Liver (tissue), 9 donors: ENCODE results near the gene SLC1A5. TPM values are rescaled to one million over a fixed set of nuclear protein-coding genes. Genes with fewer than 3 reads are reported as not detected.
"Not testable (repeated sequence)": the region's sequence is repeated elsewhere in the genome, so short reads cannot be mapped to it uniquely, and the experiment has no call there.

Experiments used
- DNase-seq: peaks from one replicate; pipeline ENCODE4 v3.0.0-alpha.2; 2017; ENCODE audit warnings: low spot score
- H3K27ac ChIP-seq, 2 donors: one replicate each; pipeline ENCODE4 v1.7.0; 2013; ENCODE audit warnings: inconsistent platforms in 2 of 2, low read length in 2 of 2, control low read depth in 1 of 2, low read depth in 1 of 2, mild to moderate bottlenecking in 1 of 2
- H3K27me3 ChIP-seq, 4 donors: one replicate each; pipeline versions ENCODE4 v1.6.1 to v1.7.0; 2013; ENCODE audit warnings: low read length in 3 of 4, inconsistent platforms in 1 of 4, mild to moderate bottlenecking in 1 of 4, moderate library complexity in 1 of 4; ENCODE audit not compliant: control insufficient read depth in 4 of 4, insufficient read depth in 4 of 4
- H3K36me3 ChIP-seq, 4 donors: one replicate each; pipeline versions ENCODE4 v1.6.1 to v1.7.0; 2013; ENCODE audit warnings: low read length in 3 of 4, mild to moderate bottlenecking in 3 of 4, low read depth in 1 of 4, moderate library complexity in 1 of 4; ENCODE audit not compliant: control insufficient read depth in 4 of 4, insufficient read depth in 3 of 4
- H3K4me1 ChIP-seq, 4 donors: one replicate each; pipeline versions ENCODE4 v1.6.1 to v1.7.0; 2013; ENCODE audit warnings: low read length in 3 of 4, mild to moderate bottlenecking in 3 of 4, moderate library complexity in 1 of 4; ENCODE audit not compliant: control insufficient read depth in 4 of 4, insufficient read depth in 4 of 4
- H3K4me3 ChIP-seq, 3 donors: one replicate each; pipeline versions ENCODE4 v1.6.1 to v1.7.0; 2013; ENCODE audit warnings: low read length in 3 of 3, control low read depth in 1 of 3, low read depth in 1 of 3, mild to moderate bottlenecking in 1 of 3
- H3K9ac ChIP-seq, 2 donors: one replicate each; pipeline ENCODE4 v1.7.0; 2013; ENCODE audit warnings: low read length in 2 of 2, mild to moderate bottlenecking in 2 of 2, moderate library complexity in 2 of 2, control low read depth in 1 of 2, low read depth in 1 of 2
- H3K9me3 ChIP-seq, 4 donors: one replicate each; pipeline versions ENCODE4 v1.6.1 to v1.7.0; 2013; ENCODE audit warnings: low read length in 3 of 4; ENCODE audit not compliant: control insufficient read depth in 4 of 4
- CTCF ChIP-seq: fragments of 150-350 bp; IDR thresholded peaks from 2 replicates; pipeline ENCODE4 v1.5.1; 2017; ENCODE audit warnings: improper control_type of control experiment, low read depth, low read length; ENCODE audit not compliant: missing input control
- EGR1 ChIP-seq, 2 donors: IDR thresholded peaks; 2 replicates each; pipeline ENCODE4 v1.6.1; 2016 to 2018; ENCODE audit warnings: antibody characterized with exemption in 2 of 2, low read depth in 2 of 2
- HNF4A ChIP-seq, 2 donors: conservative IDR thresholded peaks; 2 replicates each; pipeline ENCODE4 v1.6.1; 2016; ENCODE audit warnings: antibody characterized with exemption in 2 of 2, mild to moderate bottlenecking in 2 of 2
- HNF4G ChIP-seq: IDR thresholded peaks from 2 replicates; pipeline ENCODE4 v1.6.1; 2016; ENCODE audit warnings: antibody characterized with exemption
- SP1 ChIP-seq: IDR thresholded peaks from 2 replicates; pipeline ENCODE4 v1.6.1; 2018; ENCODE audit warnings: antibody characterized with exemption, mild to moderate bottlenecking
- YY1 ChIP-seq: IDR thresholded peaks from 2 replicates; pipeline ENCODE4 v1.6.1; 2016; ENCODE audit warnings: antibody characterized with exemption, mild to moderate bottlenecking
- ZBTB33 ChIP-seq: IDR thresholded peaks from 2 replicates; pipeline ENCODE4 v1.6.1; 2016; ENCODE audit warnings: antibody characterized with exemption
- WGBS: extraction: QIAGEN DNeasy Blood & Tissue Kit; methylation state at CpG from one replicate; pipeline ENCODE4 v1.1.7; 2013; 5-methylcytosine and 5-hydroxymethylcytosine counted together
- polyA plus RNA-seq, 2 donors: library from polyadenylated mRNA; stranded (reverse) in 1 of 2; unstranded in 1 of 2; fragments of 200-250 nt in 1 of 2; fragments of >200 nt in 1 of 2; fragmentation: Nextera tagmentation in 1 of 2; extraction: Ambion mirVana in 1 of 2; gene quantifications; one replicate each; pipeline versions ENCODE4 v1.2.1 to v1.2.3, GENCODE V29; 2013 to 2015
- total RNA-seq, 2 donors: library from RNA; depleted of rRNA; stranded (reverse); fragments of >200 nt; gene quantifications; one replicate each; pipeline ENCODE4 v1.2.3, GENCODE V29; 2014
- donor health status: healthy.
- donor health status: healthy.
- donor health status: healthy.
- donor health status: healthy.
- donor health status: healthy.

The SLC1A5 gene
- total and polyA plus RNA-seq, 4 donors, result 1.5 to 90.8 (median 6.1) TPM

- WGBS, result 91% methylated on average over 7 of the region's 7 CpGs
- DNase-seq, result no peak
- H3K27me3 ChIP-seq, result no peaks in the 10 kb centered on the region
- H3K9me3 ChIP-seq, result no peaks in the 10 kb centered on the region
- H3K9ac ChIP-seq, result no peak overlapping the region
- no peaks in the 10 kb centered on the region for H3K36me3 ChIP-seq
- H3K4me1 ChIP-seq, result peaks cover 0 to 6% (median 5%) of the 10 kb centered on the region in 4 donors
- TF ChIP-seq YY1, result no peak
- H3K27ac ChIP-seq, result no peak overlapping the region
- H3K4me3 ChIP-seq, result no peak overlapping the region
Observed at GRCh38 chr19:46806656-46807055, 18.3 kb upstream of the SLC1A5 start.

GRCh38 chr19:46804432-46804831, 16.0 kb upstream of the SLC1A5 start:
- 95% methylated on average over 4 of the region's 4 CpGs for WGBS
- not testable (repeated sequence) for H3K9ac ChIP-seq, H3K27ac ChIP-seq, H3K36me3 ChIP-seq, H3K27me3 ChIP-seq, H3K4me3 ChIP-seq, H3K9me3 ChIP-seq, H3K4me1 ChIP-seq, DNase-seq

GRCh38 chr19:46803555-46803954, 15.2 kb upstream of the SLC1A5 start:
- Histone ChIP-seq H3K4me1 (peaks cover 0 to 6% (median 5%) of the 10 kb centered on the region in 4 donors), H3K9me3 (no peaks in the 10 kb centered on the region), H3K27me3 (no peaks in the 10 kb centered on the region), H3K4me3 (no peak overlapping the region), H3K9ac (no peak overlapping the region), H3K36me3 (no peaks in the 10 kb centered on the region), H3K27ac (no peak overlapping the region)
- 58% methylated on average over 2 of the region's 2 CpGs for WGBS
- no peak for DNase-seq
- TF ChIP-seq CTCF (no peak), SP1 (peak; percentile 58), ZBTB33 (no peak), HNF4G (no peak), HNF4A (conservative IDR thresholded peaks at IDR 0.05) (peak; percentile 44 to 58)

- no peak for DNase-seq
- Histone ChIP-seq H3K4me1 (peaks cover 0 to 6% (median 5%) of the 10 kb centered on the region in 4 donors), H3K27me3 (no peaks in the 10 kb centered on the region), H3K27ac (no peak overlapping the region), H3K4me3 (no peak overlapping the region), H3K9ac (no peak overlapping the region), H3K36me3 (no peaks in the 10 kb centered on the region), H3K9me3 (no peaks in the 10 kb centered on the region)
- no peak for TF ChIP-seq EGR1 (IDR thresholded peaks at IDR 0.05; ENCODE audit: low read depth in 2 of 2)
- 96% methylated on average over 5 of the region's 5 CpGs for WGBS
Observed at GRCh38 chr19:46802152-46802551, 13.8 kb upstream of the SLC1A5 start.
